ENCODE measurements around the gene ARHGAP10.

Gene ARHGAP10

DNA sequence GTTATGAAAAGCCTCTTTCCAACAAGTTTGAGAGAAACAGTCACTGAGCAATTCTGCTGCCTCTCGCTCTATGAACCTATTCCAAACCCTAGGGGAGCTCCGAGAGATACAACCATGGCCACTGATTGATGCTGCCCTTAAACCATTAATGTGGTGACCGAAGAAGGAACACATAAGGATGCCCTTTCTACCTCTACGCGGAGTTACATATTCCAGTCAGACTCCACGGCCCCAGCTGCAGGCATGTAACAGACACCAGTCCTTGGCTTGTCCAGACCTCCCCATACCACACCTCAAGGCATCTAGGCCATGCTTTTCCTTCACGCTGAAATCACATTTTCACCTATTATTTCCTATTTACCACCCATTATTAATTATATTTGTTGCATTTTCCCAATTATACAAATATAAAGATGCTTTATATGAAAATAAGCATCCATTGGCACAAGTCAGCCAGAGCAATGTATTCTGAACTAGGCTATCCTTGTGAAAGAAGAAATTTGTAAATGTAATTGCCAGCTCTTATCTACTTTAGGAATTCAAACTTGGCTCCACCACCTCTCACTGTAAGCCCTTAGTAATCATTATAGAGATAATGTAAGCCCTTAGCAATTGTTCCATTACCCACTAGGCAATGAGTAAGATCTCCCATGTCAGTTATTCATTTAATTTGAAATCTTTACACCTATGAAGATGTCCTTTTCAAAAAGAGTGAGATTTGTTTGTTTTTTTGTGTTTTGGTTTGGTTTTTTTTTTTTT, 371.9 kb downstream of the ARHGAP10 start:
- Histone ChIP-seq H3K36me3 (no peaks in the 10 kb centered on the region), H3K27ac (no peak overlapping the region), H3K4me3 (ENCODE audit: low read depth in 1 of 2, low read length in 1 of 2) (no peak overlapping the region), H3K4me1 (ENCODE audit: control insufficient read depth in 1 of 2, insufficient read depth in 1 of 2, low read depth in 1 of 2, low read length in 1 of 2) (no peaks in the 10 kb centered on the region), H3K27me3 (no peaks in the 10 kb centered on the region), H3K9me3 (no peaks in the 10 kb centered on the region)
- TF ChIP-seq, protein P1, sequence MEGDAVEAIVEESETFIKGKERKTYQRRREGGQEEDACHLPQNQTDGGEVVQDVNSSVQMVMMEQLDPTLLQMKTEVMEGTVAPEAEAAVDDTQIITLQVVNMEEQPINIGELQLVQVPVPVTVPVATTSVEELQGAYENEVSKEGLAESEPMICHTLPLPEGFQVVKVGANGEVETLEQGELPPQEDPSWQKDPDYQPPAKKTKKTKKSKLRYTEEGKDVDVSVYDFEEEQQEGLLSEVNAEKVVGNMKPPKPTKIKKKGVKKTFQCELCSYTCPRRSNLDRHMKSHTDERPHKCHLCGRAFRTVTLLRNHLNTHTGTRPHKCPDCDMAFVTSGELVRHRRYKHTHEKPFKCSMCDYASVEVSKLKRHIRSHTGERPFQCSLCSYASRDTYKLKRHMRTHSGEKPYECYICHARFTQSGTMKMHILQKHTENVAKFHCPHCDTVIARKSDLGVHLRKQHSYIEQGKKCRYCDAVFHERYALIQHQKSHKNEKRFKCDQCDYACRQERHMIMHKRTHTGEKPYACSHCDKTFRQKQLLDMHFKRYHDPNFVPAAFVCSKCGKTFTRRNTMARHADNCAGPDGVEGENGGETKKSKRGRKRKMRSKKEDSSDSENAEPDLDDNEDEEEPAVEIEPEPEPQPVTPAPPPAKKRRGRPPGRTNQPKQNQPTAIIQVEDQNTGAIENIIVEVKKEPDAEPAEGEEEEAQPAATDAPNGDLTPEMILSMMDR (IDR thresholded peaks at IDR 0.05): no peak

DNA sequence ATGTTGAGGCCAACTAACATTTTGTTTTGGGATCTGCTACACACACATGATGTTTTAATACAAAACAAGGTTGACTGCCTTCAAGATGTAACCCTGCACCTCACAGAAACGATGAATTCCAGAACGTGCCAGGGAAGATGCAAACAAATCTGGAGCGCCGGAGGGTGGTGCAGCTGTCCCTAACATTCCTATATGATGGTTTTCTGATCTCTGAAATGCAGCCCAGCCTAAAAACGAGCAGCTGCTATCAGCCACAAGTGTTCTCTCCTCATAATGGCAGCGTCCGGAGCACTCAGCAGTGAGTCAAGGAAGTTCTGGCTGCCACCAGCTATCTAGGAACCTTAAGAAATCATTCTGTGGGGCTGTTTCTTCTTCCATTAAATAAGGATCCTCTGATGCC, 376.9 kb downstream of the ARHGAP10 start:
- TF ChIP-seq, protein P1 (IDR thresholded peaks at IDR 0.05): no peak
- H3K4me1 ChIP-seq (ENCODE audit: control insufficient read depth in 1 of 2, insufficient read depth in 1 of 2, low read depth in 1 of 2, low read length in 1 of 2): no peaks in the 10 kb centered on the region
- no peaks in the 10 kb centered on the region for H3K36me3 ChIP-seq
- no peak overlapping the region for H3K4me3 ChIP-seq (ENCODE audit: low read depth in 1 of 2, low read length in 1 of 2)
- H3K9me3 ChIP-seq: no peaks in the 10 kb centered on the region
- no peaks in the 10 kb centered on the region for H3K27me3 ChIP-seq
- H3K27ac ChIP-seq: no peak overlapping the region

DNA sequence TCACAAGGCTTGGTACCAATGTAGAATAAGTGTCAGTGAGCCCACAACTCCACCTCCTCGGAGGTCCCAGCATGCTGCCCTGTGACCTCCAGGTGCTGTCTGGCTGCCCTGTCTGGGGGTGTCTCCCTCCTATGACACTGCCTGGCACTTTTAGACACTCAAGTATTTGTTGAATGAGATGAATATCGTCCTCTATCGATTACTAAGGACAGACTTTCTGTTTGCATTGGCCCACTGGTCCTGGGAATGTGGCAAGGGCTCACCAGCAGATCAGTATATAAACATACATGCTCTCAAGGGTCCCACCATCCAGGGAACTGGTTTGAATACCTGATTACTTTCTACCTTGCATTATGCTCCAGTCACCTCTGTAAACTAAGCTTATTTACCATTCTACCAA, 377.3 kb downstream of the ARHGAP10 start:
- Histone ChIP-seq H3K27ac (no peak overlapping the region), H3K9me3 (no peaks in the 10 kb centered on the region)
- TF ChIP-seq, protein P1 (IDR thresholded peaks at IDR 0.05): no peak

DNA sequence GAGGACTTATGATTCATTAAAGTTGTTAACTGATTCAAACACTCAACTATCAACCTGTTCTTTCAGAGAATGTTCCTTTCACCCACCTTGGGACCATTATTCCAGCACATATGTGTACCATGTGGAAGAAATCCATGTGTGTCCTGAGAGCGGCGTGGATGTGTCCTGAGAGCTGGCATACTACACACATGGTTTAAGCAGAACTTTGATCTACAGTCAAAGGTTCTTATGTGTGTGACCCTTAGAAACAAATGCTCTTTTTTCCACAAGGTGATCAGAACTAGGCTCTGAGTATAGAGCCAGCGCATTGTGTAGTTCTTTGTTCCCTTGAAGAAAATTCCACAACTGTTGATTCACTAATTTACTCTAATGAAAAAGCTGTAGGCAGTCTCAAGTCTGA, 378.3 kb downstream of the ARHGAP10 start:
- H3K36me3 ChIP-seq: no peaks in the 10 kb centered on the region
- no peaks in the 10 kb centered on the region for H3K27me3 ChIP-seq
- no peaks in the 10 kb centered on the region for H3K9me3 ChIP-seq
- no peaks in the 10 kb centered on the region for H3K4me1 ChIP-seq (ENCODE audit: control insufficient read depth in 1 of 2, insufficient read depth in 1 of 2, low read depth in 1 of 2, low read length in 1 of 2)
- H3K4me3 ChIP-seq (ENCODE audit: low read depth in 1 of 2, low read length in 1 of 2): no peak overlapping the region
- H3K27ac ChIP-seq: no peak overlapping the region
- TF ChIP-seq, protein P1 (IDR thresholded peaks at IDR 0.05): no peak

More for the DNA sequence above, 377.3 kb downstream of the ARHGAP10 start:
- H3K36me3 ChIP-seq: no peaks in the 10 kb centered on the region
- H3K4me3 ChIP-seq (ENCODE audit: low read depth in 1 of 2, low read length in 1 of 2): no peak overlapping the region
- no peaks in the 10 kb centered on the region for H3K4me1 ChIP-seq (ENCODE audit: control insufficient read depth in 1 of 2, insufficient read depth in 1 of 2, low read depth in 1 of 2, low read length in 1 of 2)
- H3K27me3 ChIP-seq: no peaks in the 10 kb centered on the region

DNA sequence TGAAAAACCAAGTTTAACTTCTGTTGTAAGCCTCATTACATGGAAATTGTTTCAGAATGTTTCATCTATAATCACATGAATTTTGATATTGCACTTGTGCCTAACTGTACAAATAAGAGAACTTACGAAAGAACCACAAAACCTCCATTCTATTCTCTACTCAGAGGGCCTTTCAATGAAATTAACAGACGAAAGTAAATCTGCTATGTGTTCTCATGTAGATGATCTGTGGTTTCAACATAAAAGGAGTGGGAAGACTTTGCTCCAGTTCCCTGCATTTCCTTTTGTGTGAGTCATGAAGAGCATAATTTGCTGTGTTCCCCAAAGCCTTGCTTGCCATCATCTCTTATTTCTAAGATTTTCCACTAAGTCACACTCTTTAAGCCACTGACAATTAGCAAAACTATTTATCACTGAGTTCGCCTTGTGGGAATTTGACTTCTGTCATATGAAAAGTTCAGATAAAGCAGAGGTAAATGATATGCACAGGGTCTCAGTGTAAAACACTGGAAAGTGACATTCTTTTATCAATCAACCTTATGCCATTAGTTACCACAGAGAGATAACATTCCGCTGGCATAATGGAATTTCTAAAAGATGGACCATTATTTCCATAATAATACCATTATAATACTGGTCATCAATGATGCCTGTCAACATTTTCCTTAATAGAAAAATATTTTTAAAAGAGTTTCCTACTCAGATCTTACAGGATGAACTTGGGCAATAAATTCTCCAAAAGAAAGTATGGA, 380.5 kb downstream of the ARHGAP10 start:
- H3K4me3 ChIP-seq (ENCODE audit: low read depth in 1 of 2, low read length in 1 of 2): no peak overlapping the region
- H3K4me1 ChIP-seq (ENCODE audit: control insufficient read depth in 1 of 2, insufficient read depth in 1 of 2, low read depth in 1 of 2, low read length in 1 of 2): no peaks in the 10 kb centered on the region
- no peaks in the 10 kb centered on the region for H3K36me3 ChIP-seq
- no peaks in the 10 kb centered on the region for H3K27me3 ChIP-seq
- H3K27ac ChIP-seq: no peak overlapping the region
- H3K9me3 ChIP-seq: no peaks in the 10 kb centered on the region
- TF ChIP-seq, protein P1 (IDR thresholded peaks at IDR 0.05): no peak

Measured in neutrophil (primary cell).